ENCODE results near the gene AIFM1. TPM values are rescaled to one million over a fixed set of nuclear protein-coding genes. Genes with fewer than 3 reads are reported as not detected.
"Not testable (repeated sequence)": the region's sequence is repeated elsewhere in the genome, so short reads cannot be mapped to it uniquely, and the experiment has no call there.

The AIFM1 gene
- total RNA-seq, 4 donors from 2014 or later: 7.7 to 21.2 (median 19.1) TPM

GRCh38 chrX:130120321-130120731 lies 45.3 kb downstream of the AIFM1 start:
- Histone ChIP-seq H3K4me1 (no peaks in the 10 kb centered on the region), H3K9me3 (no peaks in the 10 kb centered on the region), H3K27me3 (no peaks in the 10 kb centered on the region), H3K4me3 (peak overlapping the region in 1 of 2 donors; percentile 3), H3K27ac (peak overlapping the region; percentile 79 to 87), H3K36me3 (no peaks in the 10 kb centered on the region)
- TF ChIP-seq POLR2A (IDR thresholded peaks at IDR 0.05): no peak
- intact Hi-C loops (cut with DNase I; ENCODE audit: low total_unique reads): no loop called here
- no peak for DNase-seq

GRCh38 chrX:130119312-130119898 lies 46.2 kb downstream of the AIFM1 start:
- intact Hi-C loops (cut with DNase I; ENCODE audit: low total_unique reads): no loop called here
- peak overlapping the region; percentile 79 to 87 for H3K27ac ChIP-seq

GRCh38 chrX:130118441-130119311 lies 47.0 kb downstream of the AIFM1 start:
- intact Hi-C loops (cut with DNase I; ENCODE audit: low total_unique reads): no loop called here
- peak; percentile 38 to 47 for DNase-seq

More at GRCh38 chrX:130119312-130119898, 46.2 kb downstream of the AIFM1 start:
- no peak for DNase-seq
- no peaks in the 10 kb centered on the region for H3K36me3 ChIP-seq
- no peaks in the 10 kb centered on the region for H3K27me3 ChIP-seq
- peak overlapping the region in 1 of 2 donors; percentile 12 for H3K4me3 ChIP-seq
- no peak for TF ChIP-seq POLR2A (IDR thresholded peaks at IDR 0.05)
- TF ChIP-seq CTCF (IDR thresholded peaks at IDR 0.05): no peak
- no peaks in the 10 kb centered on the region for H3K4me1 ChIP-seq
- H3K9me3 ChIP-seq: no peaks in the 10 kb centered on the region

GRCh38 chrX:130117166-130117565 lies 48.5 kb downstream of the AIFM1 start:
- intact Hi-C loops (cut with DNase I; ENCODE audit: low total_unique reads): no loop called here
- H3K4me3 ChIP-seq: no peak overlapping the region
- no peaks in the 10 kb centered on the region for H3K9me3 ChIP-seq
- H3K4me1 ChIP-seq: no peaks in the 10 kb centered on the region
- no peaks in the 10 kb centered on the region for H3K27me3 ChIP-seq
- DNase-seq: no peak
- H3K27ac ChIP-seq: peak overlapping the region in 1 of 2 donors; percentile 79
- TF ChIP-seq POLR2A (IDR thresholded peaks at IDR 0.05) (no peak), CTCF (IDR thresholded peaks at IDR 0.05) (no peak)
- H3K36me3 ChIP-seq: no peaks in the 10 kb centered on the region

More at GRCh38 chrX:130118441-130119311, 47.0 kb downstream of the AIFM1 start:
- Histone ChIP-seq H3K4me1 (no peaks in the 10 kb centered on the region), H3K4me3 (peak overlapping the region in 1 of 2 donors; percentile 12), H3K9me3 (no peaks in the 10 kb centered on the region), H3K27ac (peak overlapping the region; percentile 79 to 87), H3K27me3 (no peaks in the 10 kb centered on the region), H3K36me3 (no peaks in the 10 kb centered on the region)
- TF ChIP-seq CTCF (IDR thresholded peaks at IDR 0.05): no peak
- no peak for TF ChIP-seq POLR2A (IDR thresholded peaks at IDR 0.05)

GRCh38 chrX:130115119-130115885 lies 50.3 kb downstream of the AIFM1 start:
- H3K27me3 ChIP-seq; H3K27ac ChIP-seq; intact Hi-C loops (cut with DNase I; ENCODE audit: low total_unique reads); DNase-seq; H3K9me3 ChIP-seq; H3K4me3 ChIP-seq; H3K4me1 ChIP-seq; H3K36me3 ChIP-seq: not testable (repeated sequence)

Measured in uterus (tissue), 4 donors.